ENCODE results near the gene FFAR4.
A peak's percentile ranks its signal among the peaks of the same experiment; 100 is the strongest.
"Not testable (repeated sequence)": the region's sequence is repeated elsewhere in the genome, so short reads cannot be mapped to it uniquely, and the experiment has no call there.

Gene FFAR4

GRCh38 chr10:93566435-93567276 lies at the start of gene FFAR4:
Gene FFAR4 (plus strand): TSS chr10:93566665. CDS start chr10:93566721, 56 bp downstream.
- no peaks in the 10 kb centered on the region for H3K36me3 Mint-ChIP-seq
- no peak within 1 kb of the TSS for H3K4me3 Mint-ChIP-seq
- H3K9me3 Mint-ChIP-seq, result no peaks in the 10 kb centered on the region
- no peak within 1 kb of the TSS for H3K27ac Mint-ChIP-seq
- peaks cover 23% of the 10 kb centered on the region for H3K27me3 Mint-ChIP-seq
- ATAC-seq (ENCODE audit: low read depth) (no peak), DNase-seq (ENCODE audit: low spot score in 2 of 2) (no peak)
- H3K4me1 Mint-ChIP-seq, result peaks cover 5% of the 10 kb centered on the region

GRCh38 chr10:93518531-93518930 lies 47.9 kb upstream of the FFAR4 start:
- Mint-ChIP-seq H3K27ac (no peak overlapping the region), H3K36me3 (no peaks in the 10 kb centered on the region)
- DNase-seq (ENCODE audit: low spot score in 2 of 2), result no peak

GRCh38 chr10:93535293-93535692 lies 31.2 kb upstream of the FFAR4 start:
- ATAC-seq (ENCODE audit: low read depth) (no peak), DNase-seq (ENCODE audit: low spot score in 2 of 2) (no peak)
- no peaks in the 10 kb centered on the region for H3K4me1 Mint-ChIP-seq
- no peak overlapping the region for H3K27ac Mint-ChIP-seq
- H3K9me3 Mint-ChIP-seq, result no peaks in the 10 kb centered on the region
- no peak overlapping the region for H3K4me3 Mint-ChIP-seq
- H3K27me3 Mint-ChIP-seq, result peaks cover 8% of the 10 kb centered on the region
- no peaks in the 10 kb centered on the region for H3K36me3 Mint-ChIP-seq

More at GRCh38 chr10:93518531-93518930, 47.9 kb upstream of the FFAR4 start:
- H3K4me1 Mint-ChIP-seq, result peaks cover 4% of the 10 kb centered on the region
- no peak overlapping the region for H3K4me3 Mint-ChIP-seq
- no peak for ATAC-seq (ENCODE audit: low read depth)
- no peaks in the 10 kb centered on the region for H3K9me3 Mint-ChIP-seq
- H3K27me3 Mint-ChIP-seq, result no peaks in the 10 kb centered on the region

- not testable (repeated sequence) for H3K9me3 Mint-ChIP-seq; ATAC-seq (ENCODE audit: low read depth); H3K4me3 Mint-ChIP-seq; H3K36me3 Mint-ChIP-seq; H3K4me1 Mint-ChIP-seq; DNase-seq (ENCODE audit: low spot score in 2 of 2); H3K27me3 Mint-ChIP-seq; H3K27ac Mint-ChIP-seq
Measured at GRCh38 chr10:93540871-93541270, 25.6 kb upstream of the FFAR4 start.

- peaks cover 2% of the 10 kb centered on the region for H3K27me3 Mint-ChIP-seq
- no peaks in the 10 kb centered on the region for H3K36me3 Mint-ChIP-seq
- no peak overlapping the region for H3K4me3 Mint-ChIP-seq
- DNase-seq (ENCODE audit: low spot score in 2 of 2), result peak in 1 of 2 donors; percentile 7
- ATAC-seq (ENCODE audit: low read depth), result no peak
- H3K9me3 Mint-ChIP-seq, result no peaks in the 10 kb centered on the region
- no peak overlapping the region for H3K27ac Mint-ChIP-seq
- H3K4me1 Mint-ChIP-seq, result no peaks in the 10 kb centered on the region
Measured at GRCh38 chr10:93541402-93542357, 24.8 kb upstream of the FFAR4 start.

- DNase-seq (ENCODE audit: low spot score in 2 of 2) (no peak), ATAC-seq (ENCODE audit: low read depth) (no peak)
- Mint-ChIP-seq H3K9me3 (no peaks in the 10 kb centered on the region), H3K36me3 (no peaks in the 10 kb centered on the region), H3K27ac (no peak overlapping the region), H3K27me3 (peaks cover 3% of the 10 kb centered on the region), H3K4me1 (no peaks in the 10 kb centered on the region), H3K4me3 (no peak overlapping the region)
Measured at GRCh38 chr10:93542358-93542791, 24.1 kb upstream of the FFAR4 start.

DNA sequence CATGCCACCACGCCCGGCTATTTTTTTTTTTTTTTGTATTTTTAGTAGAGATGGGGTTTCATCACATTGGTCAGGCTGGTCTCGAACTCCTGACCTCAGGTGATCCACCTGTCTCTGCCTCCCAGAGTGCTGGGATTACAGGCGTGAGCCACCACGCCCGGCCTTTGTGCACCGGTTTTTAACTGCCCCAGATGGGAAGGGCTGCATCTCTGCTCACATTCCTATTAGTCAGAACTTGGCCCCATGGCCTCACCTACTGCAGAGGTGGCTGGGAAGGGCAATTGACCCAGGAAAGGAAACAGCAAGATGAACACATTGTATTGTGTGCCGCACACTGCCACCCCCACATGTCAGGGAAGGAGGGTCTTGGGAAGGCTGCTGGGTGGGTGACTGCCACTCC lies 19.5 kb upstream of the FFAR4 start:
- not testable (repeated sequence) for H3K36me3 Mint-ChIP-seq; H3K4me1 Mint-ChIP-seq; DNase-seq (ENCODE audit: low spot score in 2 of 2); ATAC-seq (ENCODE audit: low read depth); H3K27ac Mint-ChIP-seq; H3K27me3 Mint-ChIP-seq; H3K9me3 Mint-ChIP-seq; H3K4me3 Mint-ChIP-seq

DNA sequence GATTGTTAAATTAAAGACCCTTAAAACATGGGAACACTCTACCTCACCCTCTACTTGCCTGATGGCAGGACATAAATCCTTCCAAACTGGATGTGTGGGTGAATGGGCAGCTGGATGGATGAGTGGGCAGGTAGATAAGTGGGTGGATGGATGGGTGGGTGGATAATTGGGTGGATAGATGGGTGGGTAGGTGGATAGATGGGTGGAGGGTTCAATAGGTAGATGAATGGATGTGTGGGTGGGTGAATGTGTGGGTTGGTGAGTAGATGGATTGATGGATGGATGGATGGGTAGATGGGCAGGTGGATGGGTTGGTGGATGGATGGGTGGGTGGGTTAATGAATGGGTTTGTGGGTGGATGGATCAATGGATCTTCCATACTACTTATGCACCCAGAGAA lies 18.9 kb upstream of the FFAR4 start:
- ATAC-seq (ENCODE audit: low read depth) (no peak), DNase-seq (ENCODE audit: low spot score in 2 of 2) (no peak)
- Mint-ChIP-seq H3K36me3 (no peaks in the 10 kb centered on the region), H3K4me3 (no peak overlapping the region), H3K27me3 (peaks cover 7% of the 10 kb centered on the region), H3K27ac (no peak overlapping the region), H3K9me3 (no peaks in the 10 kb centered on the region), H3K4me1 (no peaks in the 10 kb centered on the region)

DNA sequence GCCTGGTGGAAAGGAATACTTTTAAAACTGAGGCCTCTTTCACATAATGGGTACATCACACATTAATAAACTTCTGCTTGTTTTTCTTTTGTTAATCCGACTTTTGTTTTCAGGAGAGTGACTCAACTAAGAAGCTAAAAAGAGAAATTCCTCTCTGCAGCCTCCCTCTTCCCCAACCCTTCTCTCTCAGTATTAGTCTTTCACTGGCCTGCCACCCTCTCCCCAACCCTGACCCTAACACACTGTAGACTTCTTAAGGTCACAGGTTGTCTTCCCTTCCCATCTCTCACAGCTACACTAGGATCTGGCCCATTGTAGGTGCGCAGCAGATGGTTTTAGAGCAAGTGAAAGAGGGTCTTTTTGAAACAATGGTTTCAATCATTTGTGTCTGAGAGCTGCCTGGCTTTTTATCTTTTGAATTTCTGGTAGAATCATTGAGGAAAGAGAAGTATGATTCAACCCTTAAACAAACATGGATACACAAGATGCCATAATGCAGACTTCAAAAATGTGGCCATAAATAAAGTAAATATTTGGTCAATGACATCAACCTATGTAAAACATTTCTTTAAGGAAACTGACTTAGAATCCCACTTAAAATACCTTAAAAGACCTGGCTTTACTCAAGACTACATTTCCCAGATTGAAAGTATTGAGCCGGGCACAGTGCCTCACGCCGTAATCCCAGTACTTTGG lies 17.9 kb upstream of the FFAR4 start:
- ATAC-seq (ENCODE audit: low read depth), result no peak
- Mint-ChIP-seq H3K4me3 (no peak overlapping the region), H3K27ac (no peak overlapping the region)

DNA sequence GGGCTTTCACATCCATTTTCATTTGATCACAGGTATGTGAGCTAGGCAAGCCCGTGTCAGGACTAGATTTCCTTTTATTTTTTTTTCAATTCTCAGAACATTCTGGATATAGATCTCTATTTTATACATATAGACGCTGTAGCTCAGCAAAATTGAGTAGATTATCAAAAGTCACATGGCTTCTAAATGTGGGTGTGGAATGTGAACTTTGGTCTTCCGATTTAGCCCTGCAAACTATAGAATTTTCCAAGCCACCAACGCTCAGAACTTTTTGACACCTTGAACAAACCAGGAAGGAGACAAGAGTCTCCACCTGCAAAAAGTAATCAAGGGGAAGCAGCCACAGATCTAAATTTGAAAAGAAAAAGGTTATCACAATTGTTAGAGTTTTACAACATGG lies 15.9 kb upstream of the FFAR4 start:
- no peaks in the 10 kb centered on the region for H3K4me1 Mint-ChIP-seq
- H3K36me3 Mint-ChIP-seq, result no peaks in the 10 kb centered on the region
- no peaks in the 10 kb centered on the region for H3K9me3 Mint-ChIP-seq
- no peak overlapping the region for H3K4me3 Mint-ChIP-seq
- H3K27me3 Mint-ChIP-seq, result peaks cover 13% of the 10 kb centered on the region
- ATAC-seq (ENCODE audit: low read depth) (no peak), DNase-seq (ENCODE audit: low spot score in 2 of 2) (no peak)
- H3K27ac Mint-ChIP-seq, result no peak overlapping the region

More for the DNA sequence above, 17.9 kb upstream of the FFAR4 start:
- no peaks in the 10 kb centered on the region for H3K9me3 Mint-ChIP-seq
- peaks cover 11% of the 10 kb centered on the region for H3K27me3 Mint-ChIP-seq
- no peaks in the 10 kb centered on the region for H3K4me1 Mint-ChIP-seq
- DNase-seq (ENCODE audit: low spot score in 2 of 2), result no peak
- no peaks in the 10 kb centered on the region for H3K36me3 Mint-ChIP-seq

DNA sequence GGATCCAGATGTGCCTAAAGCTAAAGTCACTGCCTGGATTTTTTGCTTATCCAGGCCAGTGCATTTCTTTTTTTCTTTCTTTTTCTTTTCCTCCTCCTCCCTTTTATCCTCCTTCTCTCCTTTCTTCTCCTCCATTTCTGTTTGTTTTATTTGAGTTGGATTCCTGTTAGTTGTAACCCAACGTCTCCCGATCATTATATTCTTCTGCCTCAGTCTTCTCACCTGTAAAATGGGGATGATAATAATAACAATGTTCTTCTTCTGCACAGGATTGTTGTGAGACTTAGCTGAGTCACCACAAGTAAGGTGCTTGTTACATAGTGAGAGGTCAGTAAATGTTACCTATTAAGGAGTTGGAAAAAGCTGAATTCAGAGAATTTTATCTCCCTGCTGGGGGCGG lies 13.7 kb upstream of the FFAR4 start:
- Mint-ChIP-seq H3K36me3 (no peaks in the 10 kb centered on the region), H3K4me3 (no peak overlapping the region), H3K27me3 (peaks cover 9% of the 10 kb centered on the region), H3K27ac (no peak overlapping the region), H3K9me3 (no peaks in the 10 kb centered on the region), H3K4me1 (no peaks in the 10 kb centered on the region)
- DNase-seq (ENCODE audit: low spot score in 2 of 2), result no peak
- no peak for ATAC-seq (ENCODE audit: low read depth)

GRCh38 chr10:93553482-93554315 lies 12.8 kb upstream of the FFAR4 start:
- no peak for ATAC-seq (ENCODE audit: low read depth)
- no peak for DNase-seq (ENCODE audit: low spot score in 2 of 2)

GRCh38 chr10:93554316-93554663 lies 12.2 kb upstream of the FFAR4 start:
- DNase-seq (ENCODE audit: low spot score in 2 of 2) (no peak), ATAC-seq (ENCODE audit: low read depth) (no peak)
- Mint-ChIP-seq H3K27me3 (peaks cover 8% of the 10 kb centered on the region), H3K27ac (no peak overlapping the region), H3K4me1 (no peaks in the 10 kb centered on the region), H3K9me3 (no peaks in the 10 kb centered on the region), H3K36me3 (no peaks in the 10 kb centered on the region), H3K4me3 (no peak overlapping the region)

More at GRCh38 chr10:93553482-93554315, 12.8 kb upstream of the FFAR4 start:
- Mint-ChIP-seq H3K36me3 (no peaks in the 10 kb centered on the region), H3K27ac (no peak overlapping the region), H3K4me3 (no peak overlapping the region), H3K27me3 (peaks cover 6% of the 10 kb centered on the region), H3K9me3 (no peaks in the 10 kb centered on the region), H3K4me1 (no peaks in the 10 kb centered on the region)

Measured in memory B cell (primary cell).